ENCODE measurements around the gene CDK8.

- TF ChIP-seq, protein P1, sequence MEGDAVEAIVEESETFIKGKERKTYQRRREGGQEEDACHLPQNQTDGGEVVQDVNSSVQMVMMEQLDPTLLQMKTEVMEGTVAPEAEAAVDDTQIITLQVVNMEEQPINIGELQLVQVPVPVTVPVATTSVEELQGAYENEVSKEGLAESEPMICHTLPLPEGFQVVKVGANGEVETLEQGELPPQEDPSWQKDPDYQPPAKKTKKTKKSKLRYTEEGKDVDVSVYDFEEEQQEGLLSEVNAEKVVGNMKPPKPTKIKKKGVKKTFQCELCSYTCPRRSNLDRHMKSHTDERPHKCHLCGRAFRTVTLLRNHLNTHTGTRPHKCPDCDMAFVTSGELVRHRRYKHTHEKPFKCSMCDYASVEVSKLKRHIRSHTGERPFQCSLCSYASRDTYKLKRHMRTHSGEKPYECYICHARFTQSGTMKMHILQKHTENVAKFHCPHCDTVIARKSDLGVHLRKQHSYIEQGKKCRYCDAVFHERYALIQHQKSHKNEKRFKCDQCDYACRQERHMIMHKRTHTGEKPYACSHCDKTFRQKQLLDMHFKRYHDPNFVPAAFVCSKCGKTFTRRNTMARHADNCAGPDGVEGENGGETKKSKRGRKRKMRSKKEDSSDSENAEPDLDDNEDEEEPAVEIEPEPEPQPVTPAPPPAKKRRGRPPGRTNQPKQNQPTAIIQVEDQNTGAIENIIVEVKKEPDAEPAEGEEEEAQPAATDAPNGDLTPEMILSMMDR (IDR thresholded peaks at IDR 0.05; ENCODE audit: low read depth, low read length, poor library complexity, severe bottlenecking): no peak
- TF ChIP-seq EZH2phosphoT487 (IDR thresholded peaks at IDR 0.05; ENCODE audit: borderline replicate concordance, low read length): no peak
Observed at GRCh38 chr13:26423629-26424028, 169.7 kb downstream of the CDK8 start.
